HT-29 (cell line): ENCODE measurements around the gene DCAF15. TPM values are rescaled to one million over a fixed set of nuclear protein-coding genes. Genes with fewer than 3 reads are reported as not detected.
A peak's percentile ranks its signal among the peaks of the same experiment; 100 is the strongest.

Experiments
- DNase-seq: peaks from one replicate; pipeline ENCODE4 v3.0.0-alpha.2; 2015; ENCODE audit warnings: low spot score
- total RNA-seq: library from RNA; depleted of rRNA; stranded (reverse); fragments of >200 nt; shearing (Covaris generic); gene quantifications from 2 replicates; pipeline ENCODE4 v1.2.3, GENCODE V29; 2014

DCAF15 gene
- total RNA-seq, 1 experiment from 2014 or later: 46.6 TPM

- DNase-seq: no peak
These were observed 20.7 kb upstream of the DCAF15 start for GRCh38 chr19:13931391-13932148.

- no peak for DNase-seq
These were observed 20.1 kb upstream of the DCAF15 start for GRCh38 chr19:13932149-13932637.

- no peak for DNase-seq
These were observed 19.4 kb upstream of the DCAF15 start for GRCh38 chr19:13932911-13933393.

GRCh38 chr19:13934785-13935109 lies 17.6 kb upstream of the DCAF15 start:
- DNase-seq: no peak

GRCh38 chr19:13935765-13936510 lies 16.4 kb upstream of the DCAF15 start:
- no peak for DNase-seq

GRCh38 chr19:13937479-13938300 lies 14.6 kb upstream of the DCAF15 start:
- no peak for DNase-seq

- DNase-seq: no peak
These were observed 13.8 kb upstream of the DCAF15 start, which contains the start of gene PODNL1 for GRCh38 chr19:13938301-13939064. Gene PODNL1, minus strand, starts transcription at chr19:13938417. Its CDS starts 236 bp downstream, at chr19:13938181.

- DNase-seq: no peak
These were observed 10.2 kb upstream of the DCAF15 start for GRCh38 chr19:13942023-13942684.

- no peak for DNase-seq
These were observed 5.9 kb upstream of the DCAF15 start for GRCh38 chr19:13946414-13946813.

- no peak for DNase-seq
These were observed 1.3 kb upstream of the DCAF15 start for GRCh38 chr19:13951043-13951442.

GRCh38 chr19:13951799-13952153 lies 533 bp upstream of the DCAF15 start:
- no peak for DNase-seq

- DNase-seq: peak; percentile 31
These were observed 722 bp downstream of the DCAF15 start for GRCh38 chr19:13952931-13953531.

GRCh38 chr19:13954185-13954584 lies 1.9 kb downstream of the DCAF15 start:
- no peak for DNase-seq

GRCh38 chr19:13955662-13956364 lies 3.5 kb downstream of the DCAF15 start:
- no peak for DNase-seq

- DNase-seq: no peak
These were observed 4.0 kb downstream of the DCAF15 start for GRCh38 chr19:13956365-13956744.

GRCh38 chr19:13957051-13957450 lies 4.7 kb downstream of the DCAF15 start:
- DNase-seq: no peak

- no peak for DNase-seq
These were observed 5.7 kb downstream of the DCAF15 start for GRCh38 chr19:13958043-13958442.

- DNase-seq: no peak
These were observed 7.0 kb downstream of the DCAF15 start for GRCh38 chr19:13959141-13959961.
